HEK293T (cell line): ENCODE measurements around the gene TNIK.

Source experiments
- CTCF ChIA-PET: fragments of 350-600 bp; formaldehyde crosslinking; extraction: SDS; loops from one replicate; lab custom pipeline; 2021; ENCODE audit warnings: antibody characterized with exemption, inconsistent platforms; lab: Yijun Ruan, JAX
- POLR2A ChIA-PET: fragments of 350-600 bp; formaldehyde crosslinking; extraction: SDS; loops from one replicate; lab custom pipeline; 2020; ENCODE audit warnings: antibody characterized with exemption, inconsistent platforms; lab: Yijun Ruan, JAX
- DNase-seq: peaks from one replicate; pipeline ENCODE4 v3.0.0; 2012; ENCODE audit warnings: mixed read lengths; ENCODE audit errors: extremely low spot score
- ARNT ChIP-seq: fragments of 450-650 bp; IDR thresholded peaks from 2 replicates; pipeline ENCODE4 v1.6.1; 2017; ENCODE audit warnings: mild to moderate bottlenecking
- BHLHE40 ChIP-seq: fragments of 450-650 bp; IDR thresholded peaks from 2 replicates; pipeline ENCODE4 v1.6.1; 2016; ENCODE audit warnings: mild to moderate bottlenecking, moderate library complexity, borderline replicate concordance
- CTBP1 ChIP-seq: fragments of 450-650 bp; IDR thresholded peaks from 2 replicates; pipeline ENCODE4 v1.6.1; 2016; ENCODE audit warnings: borderline replicate concordance
- ELF4 ChIP-seq: fragments of 450-650 bp; IDR thresholded peaks from 2 replicates; pipeline ENCODE4 v1.6.1; 2017; ENCODE audit warnings: antibody characterized with exemption
- FOXA1 ChIP-seq: fragments of 450-650 bp; IDR thresholded peaks from 2 replicates; pipeline ENCODE4 v1.6.1; 2016; ENCODE audit warnings: mild to moderate bottlenecking
- FOXK2 ChIP-seq: fragments of 450-650 bp; IDR thresholded peaks from 2 replicates; pipeline ENCODE4 v1.6.1; 2016; ENCODE audit warnings: mild to moderate bottlenecking
- FOXM1 ChIP-seq: fragments of 450-650 bp; IDR thresholded peaks from 2 replicates; pipeline ENCODE4 v1.6.1; 2017; ENCODE audit warnings: mild to moderate bottlenecking, borderline replicate concordance
- HDGF ChIP-seq: fragments of 450-650 bp; IDR thresholded peaks from 2 replicates; pipeline ENCODE4 v1.6.1; 2017; ENCODE audit warnings: antibody characterized with exemption, borderline replicate concordance
- L3MBTL2 ChIP-seq: fragments of 450-650 bp; conservative IDR thresholded peaks from 2 replicates; pipeline ENCODE4 v1.6.1; 2016; ENCODE audit warnings: mild to moderate bottlenecking
- LEF1 ChIP-seq: fragments of 450-650 bp; IDR thresholded peaks from 2 replicates; pipeline ENCODE4 v1.6.1; 2017; ENCODE audit warnings: mild to moderate bottlenecking, borderline replicate concordance
- NFRKB ChIP-seq: fragments of 450-650 bp; IDR thresholded peaks from 2 replicates; pipeline ENCODE4 v1.6.1; 2016; ENCODE audit warnings: mild to moderate bottlenecking, moderate library complexity
- SP1 ChIP-seq: fragments of 450-650 bp; IDR thresholded peaks from 2 replicates; pipeline ENCODE4 v1.6.1; 2017
- SUZ12 ChIP-seq: fragments of 450-650 bp; IDR thresholded peaks from 2 replicates; pipeline ENCODE4 v1.6.1; 2016; ENCODE audit warnings: mild to moderate bottlenecking
- TARDBP ChIP-seq: fragments of 450-650 bp; IDR thresholded peaks from 2 replicates; pipeline ENCODE4 v1.6.1; 2016
- ZNF384 ChIP-seq: fragments of 450-650 bp; IDR thresholded peaks from 2 replicates; pipeline ENCODE4 v1.6.1; 2016
- TF ChIP-seq, protein P1 (sequence below): fragments of 450-650 bp; IDR thresholded peaks from 2 replicates; pipeline ENCODE4 v1.6.1; 2016

TNIK gene

DNA sequence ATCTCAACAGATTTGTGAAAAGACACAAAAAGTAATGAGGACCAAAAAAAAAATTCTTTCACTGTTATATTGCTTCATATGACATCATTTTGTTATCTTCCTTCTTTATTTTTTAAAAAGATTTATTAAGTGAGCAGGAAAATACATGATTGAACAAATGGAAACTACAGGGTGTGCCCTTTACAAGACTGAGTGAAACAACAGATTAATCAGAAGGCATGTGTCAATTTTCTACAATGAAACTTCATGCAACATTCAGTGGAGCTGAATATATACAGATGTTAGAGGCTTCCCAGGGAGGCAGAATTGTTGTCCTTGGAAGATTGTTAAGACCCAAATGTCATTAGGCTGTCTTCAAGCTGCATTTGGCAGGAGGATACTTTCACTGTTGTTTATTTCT, 405.3 kb downstream of the TNIK start:
- ChIA-PET POLR2A (no interaction called here), CTCF (no interaction called here)
- TF ChIP-seq FOXM1 (no peak), ZNF384 (no peak), CTBP1 (no peak), TARDBP (no peak), SUZ12 (no peak), LEF1 (no peak), FOXK2 (no peak), SP1 (no peak), BHLHE40 (no peak), ARNT (no peak), NFRKB (no peak), ELF4 (no peak), HDGF (no peak), FOXA1 (no peak), L3MBTL2 (no peak)
- TF ChIP-seq, protein P1, sequence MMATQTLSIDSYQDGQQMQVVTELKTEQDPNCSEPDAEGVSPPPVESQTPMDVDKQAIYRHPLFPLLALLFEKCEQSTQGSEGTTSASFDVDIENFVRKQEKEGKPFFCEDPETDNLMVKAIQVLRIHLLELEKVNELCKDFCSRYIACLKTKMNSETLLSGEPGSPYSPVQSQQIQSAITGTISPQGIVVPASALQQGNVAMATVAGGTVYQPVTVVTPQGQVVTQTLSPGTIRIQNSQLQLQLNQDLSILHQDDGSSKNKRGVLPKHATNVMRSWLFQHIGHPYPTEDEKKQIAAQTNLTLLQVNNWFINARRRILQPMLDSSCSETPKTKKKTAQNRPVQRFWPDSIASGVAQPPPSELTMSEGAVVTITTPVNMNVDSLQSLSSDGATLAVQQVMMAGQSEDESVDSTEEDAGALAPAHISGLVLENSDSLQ = no peak
- no peak for DNase-seq

DNA sequence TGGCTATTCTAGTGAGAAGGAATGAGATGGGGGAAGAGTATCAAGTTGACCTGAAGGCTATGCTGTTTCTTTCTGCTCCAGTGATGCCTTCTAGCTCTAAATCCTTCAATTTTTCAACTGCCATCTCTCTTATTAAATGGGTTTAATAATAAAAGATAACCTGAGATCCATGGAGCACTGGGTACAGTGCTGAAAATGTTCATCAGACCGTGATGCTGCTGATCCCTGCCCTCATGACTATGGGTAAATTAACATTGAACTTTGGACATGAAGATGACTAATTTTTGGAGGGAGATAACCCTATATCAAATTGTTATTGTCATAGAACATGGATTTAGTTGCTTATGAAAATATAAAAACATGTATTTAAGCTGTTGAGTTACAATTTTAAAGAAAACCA, 406.0 kb downstream of the TNIK start:
- DNase-seq = no peak
- no peak for TF ChIP-seq TARDBP
- no peak for TF ChIP-seq BHLHE40
- no peak for TF ChIP-seq FOXM1
- no peak for TF ChIP-seq NFRKB
- ChIA-PET POLR2A (no interaction called here), CTCF (no interaction called here)

- TF ChIP-seq LEF1 = no peak
- no peak for TF ChIP-seq TARDBP
- TF ChIP-seq, protein P1 = no peak
- no peak for TF ChIP-seq SP1
- no peak for TF ChIP-seq ZNF384
- TF ChIP-seq SUZ12 = no peak
- TF ChIP-seq FOXA1 = no peak
- no peak for TF ChIP-seq FOXK2
- no peak for TF ChIP-seq BHLHE40
- no peak for TF ChIP-seq FOXM1
- no peak for TF ChIP-seq NFRKB
- TF ChIP-seq ARNT = no peak
- no peak for TF ChIP-seq ELF4
- TF ChIP-seq CTBP1 = no peak
- no peak for TF ChIP-seq L3MBTL2
- no peak for TF ChIP-seq HDGF
- ChIA-PET POLR2A (no interaction called here), CTCF (interaction anchor here (0.6 to 1.1 kb wide), 4 partner anchors 8 to 517 kb away, joined by 3 to 4 read pairs (median 3); no protein-coding TSS in a partner anchor)
- peak; percentile 70 for DNase-seq
Measured at GRCh38 chr3:171049861-171050444, 410.3 kb downstream of the TNIK start.

GRCh38 chr3:171046760-171047159, 413.4 kb downstream of the TNIK start:
- TF ChIP-seq SUZ12 (no peak), TARDBP (no peak), FOXM1 (no peak), L3MBTL2 (no peak)
- TF ChIP-seq, protein P1 = no peak
- DNase-seq = no peak
- POLR2A ChIA-PET = no interaction called here
- CTCF ChIA-PET = no interaction called here

- ChIA-PET POLR2A (no interaction called here), CTCF (no interaction called here)
- no peak for DNase-seq
- TF ChIP-seq CTBP1 = no peak
- no peak for TF ChIP-seq NFRKB
- TF ChIP-seq SUZ12 = no peak
- TF ChIP-seq TARDBP = no peak
- no peak for TF ChIP-seq FOXA1
- TF ChIP-seq, protein P1 = no peak
- no peak for TF ChIP-seq FOXK2
- no peak for TF ChIP-seq SP1
- no peak for TF ChIP-seq ZNF384
- no peak for TF ChIP-seq HDGF
- TF ChIP-seq ELF4 = no peak
- no peak for TF ChIP-seq BHLHE40
- no peak for TF ChIP-seq L3MBTL2
- TF ChIP-seq ARNT = no peak
- no peak for TF ChIP-seq LEF1
- TF ChIP-seq FOXM1 = no peak
Measured at GRCh38 chr3:171044835-171045793, 415.1 kb downstream of the TNIK start.
